ENCODE data around the gene PANX2. TPM values are rescaled to one million over a fixed set of nuclear protein-coding genes. Genes with fewer than 3 reads are reported as not detected.
"Not testable (repeated sequence)": the region's sequence is repeated elsewhere in the genome, so short reads cannot be mapped to it uniquely, and the experiment has no call there.

PANX2 gene
- total RNA-seq, 1 experiment from 2014 or later: 0.58 TPM

GRCh38 chr22:50153056-50153755, 17.3 kb upstream of the PANX2 start:
- Histone ChIP-seq H3K4me1 (replicated peaks) (no peaks in the 10 kb centered on the region), H3K9me3 (replicated peaks) (no peaks in the 10 kb centered on the region), H3K27ac (no peak overlapping the region), H3K27me3 (replicated peaks) (no peaks in the 10 kb centered on the region), H3K36me3 (no peaks in the 10 kb centered on the region), H3K4me3 (no peak overlapping the region)
- peak in 1 of 2 experiments; percentile 38 for DNase-seq (ENCODE audit: low read depth in 1 of 2, low spot score in 2 of 2)

- Histone ChIP-seq H3K4me1 (replicated peaks) (no peaks in the 10 kb centered on the region), H3K4me3 (no peak overlapping the region), H3K36me3 (peaks cover under 1% of the 10 kb centered on the region; the same call in 1 of the 2 replicates), H3K27ac (no peak overlapping the region), H3K9me3 (replicated peaks) (no peaks in the 10 kb centered on the region), H3K27me3 (replicated peaks) (no peaks in the 10 kb centered on the region)
- DNase-seq (ENCODE audit: low read depth in 1 of 2, low spot score in 2 of 2): peak in 1 of 2 experiments; percentile 22
Measured at GRCh38 chr22:50153756-50154140, 16.8 kb upstream of the PANX2 start.

GRCh38 chr22:50157709-50158375, 12.7 kb upstream of the PANX2 start:
- Histone ChIP-seq H3K36me3 (peaks cover 5% of the 10 kb centered on the region; the same call in 1 of the 2 replicates), H3K27ac (no peak overlapping the region), H3K4me3 (no peak overlapping the region), H3K4me1 (replicated peaks) (no peaks in the 10 kb centered on the region), H3K27me3 (replicated peaks) (no peaks in the 10 kb centered on the region), H3K9me3 (replicated peaks) (no peaks in the 10 kb centered on the region)
- no peak for DNase-seq (ENCODE audit: low read depth in 1 of 2, low spot score in 2 of 2)

- Histone ChIP-seq H3K9me3 (replicated peaks) (no peaks in the 10 kb centered on the region), H3K36me3 (peaks cover 5% of the 10 kb centered on the region; the same call in 1 of the 2 replicates), H3K4me1 (replicated peaks) (no peaks in the 10 kb centered on the region), H3K27me3 (replicated peaks) (no peaks in the 10 kb centered on the region), H3K27ac (no peak overlapping the region), H3K4me3 (no peak overlapping the region)
- DNase-seq (ENCODE audit: low read depth in 1 of 2, low spot score in 2 of 2): no peak
Measured at GRCh38 chr22:50160947-50161346, 9.6 kb upstream of the PANX2 start.

GRCh38 chr22:50161508-50162390, 8.8 kb upstream of the PANX2 start:
- no peaks in the 10 kb centered on the region for H3K4me1 ChIP-seq (replicated peaks)
- no peaks in the 10 kb centered on the region for H3K27me3 ChIP-seq (replicated peaks)
- no peak for DNase-seq (ENCODE audit: low read depth in 1 of 2, low spot score in 2 of 2)
- no peaks in the 10 kb centered on the region for H3K9me3 ChIP-seq (replicated peaks)
- no peak overlapping the region for H3K27ac ChIP-seq
- no peak overlapping the region for H3K4me3 ChIP-seq
- H3K36me3 ChIP-seq: peaks cover 5% of the 10 kb centered on the region; the same call in 1 of the 2 replicates

- no peaks in the 10 kb centered on the region for H3K27me3 ChIP-seq (replicated peaks)
- peaks cover 5% of the 10 kb centered on the region; the same call in 1 of the 2 replicates for H3K36me3 ChIP-seq
- no peaks in the 10 kb centered on the region for H3K9me3 ChIP-seq (replicated peaks)
- no peaks in the 10 kb centered on the region for H3K4me1 ChIP-seq (replicated peaks)
- DNase-seq (ENCODE audit: low read depth in 1 of 2, low spot score in 2 of 2): no peak
- no peak overlapping the region for H3K4me3 ChIP-seq
- no peak overlapping the region for H3K27ac ChIP-seq
Measured at GRCh38 chr22:50162391-50162956, 8.1 kb upstream of the PANX2 start.

GRCh38 chr22:50165436-50166123, 5.0 kb upstream of the PANX2 start:
- Histone ChIP-seq H3K36me3 (no peaks in the 10 kb centered on the region), H3K4me1 (replicated peaks) (peaks cover under 1% of the 10 kb centered on the region; the same call in 1 of the 2 replicates), H3K27me3 (replicated peaks) (peaks cover 6% of the 10 kb centered on the region; the same call in 1 of the 2 replicates), H3K9me3 (replicated peaks) (no peaks in the 10 kb centered on the region), H3K4me3 (no peak overlapping the region), H3K27ac (no peak overlapping the region)
- DNase-seq (ENCODE audit: low read depth in 1 of 2, low spot score in 2 of 2): no peak

- Histone ChIP-seq H3K27ac (no peak overlapping the region), H3K9me3 (replicated peaks) (no peaks in the 10 kb centered on the region), H3K27me3 (replicated peaks) (peaks cover 11% of the 10 kb centered on the region; the same call in 1 of the 2 replicates), H3K36me3 (no peaks in the 10 kb centered on the region), H3K4me1 (replicated peaks) (peaks cover 3% of the 10 kb centered on the region; the same call in 1 of the 2 replicates), H3K4me3 (no peak overlapping the region)
- no peak for DNase-seq (ENCODE audit: low read depth in 1 of 2, low spot score in 2 of 2)
Measured at GRCh38 chr22:50167689-50168489, 2.6 kb upstream of the PANX2 start.

GRCh38 chr22:50168490-50169180, 1.9 kb upstream of the PANX2 start:
- H3K4me3 ChIP-seq; H3K9me3 ChIP-seq (replicated peaks); H3K4me1 ChIP-seq (replicated peaks); DNase-seq (ENCODE audit: low read depth in 1 of 2, low spot score in 2 of 2); H3K27ac ChIP-seq; H3K36me3 ChIP-seq: not testable (repeated sequence)
- H3K27me3 ChIP-seq (replicated peaks): peaks cover 11% of the 10 kb centered on the region; the same call in 1 of the 2 replicates

GRCh38 chr22:50169181-50169759, 1.3 kb upstream of the PANX2 start:
- Histone ChIP-seq H3K4me1 (replicated peaks) (peaks cover 3% of the 10 kb centered on the region; the same call in 1 of the 2 replicates), H3K27me3 (replicated peaks) (peaks cover 11% of the 10 kb centered on the region; the same call in 1 of the 2 replicates), H3K27ac (no peak overlapping the region), H3K36me3 (no peaks in the 10 kb centered on the region), H3K4me3 (peak overlapping the region; percentile 34), H3K9me3 (replicated peaks) (no peaks in the 10 kb centered on the region)
- no peak for DNase-seq (ENCODE audit: low read depth in 1 of 2, low spot score in 2 of 2)

- DNase-seq (ENCODE audit: low read depth in 1 of 2, low spot score in 2 of 2): no peak
- Histone ChIP-seq H3K4me3 (peak overlapping the region; percentile 34), H3K9me3 (replicated peaks) (no peaks in the 10 kb centered on the region), H3K27me3 (replicated peaks) (peaks cover 11% of the 10 kb centered on the region; the same call in 1 of the 2 replicates), H3K36me3 (no peaks in the 10 kb centered on the region), H3K27ac (no peak overlapping the region), H3K4me1 (replicated peaks) (peaks cover 3% of the 10 kb centered on the region; the same call in 1 of the 2 replicates)
Measured at GRCh38 chr22:50169774-50170341, 673 bp upstream of the PANX2 start.
